Hepatocyte (in vitro differentiated cells): ENCODE measurements around the gene IGSF23. TPM values are rescaled to one million over a fixed set of nuclear protein-coding genes. Genes with fewer than 3 reads are reported as not detected.

Experiments used
- DNase-seq: peaks from one replicate; pipeline ENCODE4 v3.0.0-alpha.2; 2016; ENCODE audit warnings: low spot score
- H2AFZ ChIP-seq: fragments of 200-600 bp; sonication (generic); 2 replicates; pipeline ENCODE4 v1.6.0; 2016; ENCODE audit warnings: antibody characterized with exemption, mild to moderate bottlenecking
- H3K27ac ChIP-seq: fragments of 200-600 bp; sonication (generic); 2 replicates; pipeline ENCODE4 v1.5.1; 2016; ENCODE audit warnings: mild to moderate bottlenecking
- H3K27me3 ChIP-seq: fragments of 200-600 bp; sonication (generic); 2 replicates; pipeline ENCODE4 v1.6.1; 2016
- H3K36me3 ChIP-seq: fragments of 200-600 bp; sonication (generic); replicated peaks from 2 replicates; pipeline ENCODE4 v1.5.1; 2016; ENCODE audit warnings: low read depth; ENCODE audit not compliant: insufficient read depth
- H3K4me1 ChIP-seq: fragments of 200-600 bp; sonication (generic); 2 replicates; pipeline ENCODE4 v1.5.1; 2016; ENCODE audit warnings: mild to moderate bottlenecking, moderate library complexity; ENCODE audit not compliant: insufficient read depth
- H3K4me2 ChIP-seq: fragments of 200-600 bp; sonication (generic); 2 replicates; pipeline ENCODE4 v1.6.0; 2016
- H3K4me3 ChIP-seq: fragments of 200-600 bp; sonication (generic); 2 replicates; pipeline ENCODE4 v1.5.1; 2016; ENCODE audit warnings: mild to moderate bottlenecking
- H3K79me2 ChIP-seq: fragments of 200-600 bp; sonication (generic); 2 replicates; pipeline ENCODE4 v1.6.0; 2017; ENCODE audit warnings: mild to moderate bottlenecking
- H3K9me2 ChIP-seq: fragments of 200-600 bp; sonication (generic); replicated peaks from 2 replicates; pipeline ENCODE4 v1.6.0; 2017; ENCODE audit warnings: mild to moderate bottlenecking; ENCODE audit not compliant: insufficient read depth
- H3K9me3 ChIP-seq: fragments of 200-600 bp; sonication (generic); 2 replicates; pipeline ENCODE4 v1.5.1; 2016; ENCODE audit warnings: low read depth, mild to moderate bottlenecking
- H4K20me1 ChIP-seq: fragments of 200-600 bp; sonication (generic); 2 replicates; pipeline ENCODE4 v1.6.0; 2016; ENCODE audit warnings: mild to moderate bottlenecking; ENCODE audit not compliant: insufficient read depth, poor library complexity, severe bottlenecking
- EZH2 ChIP-seq: fragments of 200-600 bp; sonication (generic); IDR thresholded peaks from 2 replicates; pipeline ENCODE4 v1.6.1; 2016; ENCODE audit warnings: antibody characterized with exemption, mild to moderate bottlenecking, borderline replicate concordance
- EZH2phosphoT487 ChIP-seq: fragments of 200-600 bp; sonication (generic); IDR thresholded peaks from one replicate; pipeline ENCODE4 v1.6.1; 2018; ENCODE audit warnings: antibody characterized with exemption, mild to moderate bottlenecking, low read depth, moderate library complexity; ENCODE audit not compliant: unreplicated experiment, severe bottlenecking
- WGBS: methylation state at CpG from one replicate; pipeline ENCODE4 v1.1.6; 2016; ENCODE audit warnings: low lambda C conversion rate; ENCODE audit errors: missing lambda C conversion rate; 5-methylcytosine and 5-hydroxymethylcytosine counted together
- polyA plus RNA-seq: library from polyadenylated mRNA; unstranded; fragments of >200 nt; fragmentation: Nextera tagmentation; extraction: Ambion mirVana; gene quantifications from 2 replicates; pipeline ENCODE4 v1.2.1, GENCODE V29; 2016
- total RNA-seq: library from RNA; depleted of rRNA; stranded (reverse); fragments of >200 nt; gene quantifications from 2 replicates; pipeline ENCODE4 v1.2.3, GENCODE V29; 2014
- TF ChIP-seq, protein P1 (sequence below): fragments of 200-600 bp; sonication (generic); IDR thresholded peaks from 2 replicates; pipeline ENCODE4 v1.5.1; 2016; ENCODE audit warnings: antibody characterized with exemption, mild to moderate bottlenecking; ENCODE audit not compliant: poor library complexity

The IGSF23 gene
- total and polyA plus RNA-seq, 2 experiments from 2014 or later = 2.1 to 3.8 TPM

DNA sequence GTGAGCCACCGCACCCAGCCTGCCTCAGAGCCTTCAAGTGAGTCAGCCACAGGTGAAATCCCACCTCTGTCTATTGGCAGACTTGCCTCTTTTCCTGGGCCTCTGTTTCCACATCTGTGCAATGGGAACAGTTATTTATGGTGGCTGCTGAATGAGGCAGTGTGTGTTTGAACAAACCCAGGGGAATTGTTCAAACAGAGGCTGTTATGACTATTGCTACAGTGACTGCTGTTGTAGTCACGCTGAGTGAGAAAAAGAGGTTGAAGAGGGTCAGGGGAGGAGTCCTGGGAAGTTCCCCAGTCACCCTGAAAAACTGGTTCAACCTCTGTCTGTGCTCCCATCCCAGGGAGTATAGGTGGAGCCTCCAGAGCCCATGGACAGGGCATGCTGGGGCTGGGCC is 58.0 kb downstream of the IGSF23 start, which contains the start of gene CEACAM19:
TSS of gene CEACAM19 (plus strand) at position 83 of the 400 bp plus-strand sequence. CDS start 450 bp downstream, outside the sequence.
- Histone ChIP-seq H3K27ac (no peak within 1 kb of the TSS), H2AFZ (no peak within 1 kb of the TSS)

DNA sequence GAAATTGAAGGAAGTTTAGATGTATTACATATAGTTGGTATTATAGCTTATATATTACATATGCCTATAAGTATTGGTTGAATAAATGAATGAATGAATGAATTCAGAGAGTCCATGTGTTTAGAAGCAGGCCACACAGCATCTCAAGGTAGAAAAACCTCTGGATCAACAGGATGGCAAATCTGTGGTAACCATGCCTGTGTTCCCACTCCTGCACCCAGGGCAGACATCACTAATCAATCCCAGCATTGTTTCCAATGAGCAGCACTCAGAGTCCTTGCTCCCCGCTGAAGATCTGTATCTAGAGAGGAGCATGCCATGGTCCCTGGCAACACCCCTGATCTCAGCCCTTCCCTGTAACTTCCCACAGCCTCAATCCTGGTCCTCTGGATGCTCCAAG is 58.9 kb downstream of the IGSF23 start:
- H3K9me3 ChIP-seq = no peaks in the 10 kb centered on the region
- 86% methylated on average over 1 of the region's 1 CpG for WGBS
- H3K4me3 ChIP-seq = no peak overlapping the region
- H2AFZ ChIP-seq = no peak overlapping the region
- no peak overlapping the region for H3K4me2 ChIP-seq
- H3K27me3 ChIP-seq = no peaks in the 10 kb centered on the region
- no peak for TF ChIP-seq EZH2
- TF ChIP-seq, protein P1, sequence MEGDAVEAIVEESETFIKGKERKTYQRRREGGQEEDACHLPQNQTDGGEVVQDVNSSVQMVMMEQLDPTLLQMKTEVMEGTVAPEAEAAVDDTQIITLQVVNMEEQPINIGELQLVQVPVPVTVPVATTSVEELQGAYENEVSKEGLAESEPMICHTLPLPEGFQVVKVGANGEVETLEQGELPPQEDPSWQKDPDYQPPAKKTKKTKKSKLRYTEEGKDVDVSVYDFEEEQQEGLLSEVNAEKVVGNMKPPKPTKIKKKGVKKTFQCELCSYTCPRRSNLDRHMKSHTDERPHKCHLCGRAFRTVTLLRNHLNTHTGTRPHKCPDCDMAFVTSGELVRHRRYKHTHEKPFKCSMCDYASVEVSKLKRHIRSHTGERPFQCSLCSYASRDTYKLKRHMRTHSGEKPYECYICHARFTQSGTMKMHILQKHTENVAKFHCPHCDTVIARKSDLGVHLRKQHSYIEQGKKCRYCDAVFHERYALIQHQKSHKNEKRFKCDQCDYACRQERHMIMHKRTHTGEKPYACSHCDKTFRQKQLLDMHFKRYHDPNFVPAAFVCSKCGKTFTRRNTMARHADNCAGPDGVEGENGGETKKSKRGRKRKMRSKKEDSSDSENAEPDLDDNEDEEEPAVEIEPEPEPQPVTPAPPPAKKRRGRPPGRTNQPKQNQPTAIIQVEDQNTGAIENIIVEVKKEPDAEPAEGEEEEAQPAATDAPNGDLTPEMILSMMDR = no peak
- no peak for TF ChIP-seq EZH2phosphoT487
- DNase-seq = no peak
- H3K36me3 ChIP-seq = no peaks in the 10 kb centered on the region
- H4K20me1 ChIP-seq = no peaks in the 10 kb centered on the region
- H3K9me2 ChIP-seq = no peaks in the 10 kb centered on the region
- peaks cover 3% of the 10 kb centered on the region for H3K4me1 ChIP-seq
- H3K79me2 ChIP-seq = no peaks in the 10 kb centered on the region
- no peak overlapping the region for H3K27ac ChIP-seq

More for the DNA sequence above, 58.0 kb downstream of the IGSF23 start, which contains the start of gene CEACAM19:
- WGBS = 83% methylated on average over 2 of the region's 2 CpGs
- no peak for TF ChIP-seq EZH2phosphoT487
- TF ChIP-seq EZH2 = no peak
- TF ChIP-seq, protein P1 = no peak
- Histone ChIP-seq H3K27me3 (no peaks in the 10 kb centered on the region), H3K4me1 (no peaks in the 10 kb centered on the region), H3K79me2 (no peaks in the 10 kb centered on the region), H3K9me2 (no peaks in the 10 kb centered on the region), H3K9me3 (no peaks in the 10 kb centered on the region), H4K20me1 (no peaks in the 10 kb centered on the region), H3K4me2 (no peak within 1 kb of the TSS), H3K36me3 (no peaks in the 10 kb centered on the region), H3K4me3 (no peak within 1 kb of the TSS)
- DNase-seq = no peak

DNA sequence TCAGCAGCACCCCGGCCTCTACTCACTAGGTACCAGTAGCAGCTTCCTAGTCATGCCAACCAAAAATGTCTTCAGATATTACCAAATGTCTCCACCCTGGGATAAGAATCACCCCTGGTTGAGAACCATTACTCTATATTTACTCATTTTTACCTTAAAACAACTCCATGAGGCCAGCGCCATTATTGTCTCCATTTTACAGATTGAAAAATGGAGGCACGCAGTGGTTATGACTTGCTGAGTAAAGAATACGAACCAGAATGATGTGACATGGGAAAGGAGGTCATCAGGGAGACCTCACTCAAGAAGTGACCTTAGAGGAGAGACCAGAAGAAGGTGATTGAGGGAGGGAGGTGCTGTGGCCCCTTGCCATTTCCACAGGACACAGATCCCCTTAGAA is 60.1 kb downstream of the IGSF23 start:
- Histone ChIP-seq H3K79me2 (no peaks in the 10 kb centered on the region), H3K4me3 (no peak overlapping the region), H4K20me1 (no peaks in the 10 kb centered on the region), H3K9me3 (no peaks in the 10 kb centered on the region), H3K27me3 (no peaks in the 10 kb centered on the region), H3K36me3 (no peaks in the 10 kb centered on the region), H3K27ac (no peak overlapping the region), H3K9me2 (no peaks in the 10 kb centered on the region), H2AFZ (no peak overlapping the region), H3K4me1 (peaks cover 3% of the 10 kb centered on the region), H3K4me2 (no peak overlapping the region)
- TF ChIP-seq, protein P1 = no peak
- TF ChIP-seq EZH2phosphoT487 = no peak
- no peak for TF ChIP-seq EZH2
- DNase-seq = no peak
- 95% methylated on average over 4 of the region's 4 CpGs for WGBS

DNA sequence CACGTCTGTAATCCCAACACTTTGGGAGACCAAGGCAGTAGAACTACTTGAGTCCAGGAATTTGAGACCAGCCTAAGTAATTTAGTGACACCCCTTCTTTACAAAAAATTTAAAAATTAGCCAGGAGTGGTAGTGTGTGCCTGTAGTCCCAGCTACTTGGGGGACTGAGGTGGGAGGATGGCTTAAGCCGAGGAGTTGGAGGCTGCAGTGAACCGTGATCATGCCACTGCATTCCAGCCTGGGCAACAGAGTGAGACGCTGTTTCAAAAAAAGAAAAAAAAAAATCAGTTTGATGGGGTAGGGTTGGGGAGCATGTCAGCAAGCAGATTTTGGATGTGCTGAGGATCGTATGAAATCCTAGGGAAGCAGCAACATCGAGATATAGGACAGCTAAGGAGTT is 62.2 kb downstream of the IGSF23 start:
- no peaks in the 10 kb centered on the region for H3K9me2 ChIP-seq
- no peak overlapping the region for H3K4me2 ChIP-seq
- TF ChIP-seq, protein P1 = no peak
- TF ChIP-seq EZH2phosphoT487 = no peak
- TF ChIP-seq EZH2 = no peak
- H3K27ac ChIP-seq = no peak overlapping the region
- H3K4me3 ChIP-seq = no peak overlapping the region
- H3K9me3 ChIP-seq = no peaks in the 10 kb centered on the region
- H2AFZ ChIP-seq = no peak overlapping the region
- H3K79me2 ChIP-seq = no peaks in the 10 kb centered on the region
- H3K27me3 ChIP-seq = no peaks in the 10 kb centered on the region
- peaks cover 3% of the 10 kb centered on the region for H3K4me1 ChIP-seq
- no peaks in the 10 kb centered on the region for H4K20me1 ChIP-seq
- 91% methylated on average over 6 of the region's 6 CpGs for WGBS
- no peaks in the 10 kb centered on the region for H3K36me3 ChIP-seq
- DNase-seq = no peak
